ENCODE data around the gene CDH3.

The CDH3 gene

DNA sequence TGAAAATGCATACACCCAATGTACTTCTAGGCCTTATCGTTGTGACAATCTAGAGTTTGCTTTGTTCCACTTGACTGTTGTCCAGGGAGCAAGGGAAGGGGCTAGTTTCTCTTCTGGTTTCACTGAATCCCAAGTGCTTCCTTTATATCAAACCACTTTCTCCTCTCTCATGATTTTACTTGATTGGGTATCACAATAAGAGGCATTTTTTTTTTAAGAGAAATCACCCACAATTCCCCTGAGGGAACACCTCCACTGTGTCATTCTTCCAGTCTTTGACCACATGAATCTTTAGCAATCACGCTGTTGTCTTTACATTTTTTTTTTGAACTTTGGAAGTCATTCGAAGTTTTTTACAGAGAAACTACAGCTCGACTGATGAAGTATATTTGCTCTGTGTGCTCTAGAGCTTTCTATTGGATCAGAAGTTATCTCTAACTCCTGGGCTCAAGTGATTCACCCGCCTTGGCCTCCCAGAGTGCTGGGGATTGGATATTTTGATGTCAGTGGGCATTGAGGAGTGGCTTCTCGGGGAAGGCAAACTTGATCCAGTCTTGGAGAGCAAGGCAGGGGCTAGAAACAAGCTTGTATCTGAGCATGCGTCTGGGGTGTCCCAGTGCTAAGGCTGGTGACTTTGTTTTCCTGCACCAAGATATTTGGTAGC, 95.0 kb downstream of the CDH3 start:
- DNase-seq, result no peak

GRCh38 chr16:68740628-68741346, 95.7 kb downstream of the CDH3 start:
- no peak for DNase-seq

GRCh38 chr16:68743664-68744063, 98.6 kb downstream of the CDH3 start:
- no peak for DNase-seq

GRCh38 chr16:68744744-68745280, 99.7 kb downstream of the CDH3 start:
- DNase-seq, result no peak

- DNase-seq, result no peak
Measured at GRCh38 chr16:68746951-68747350, 101.8 kb downstream of the CDH3 start.

GRCh38 chr16:68749432-68749831, 104.3 kb downstream of the CDH3 start:
- no peak for DNase-seq

Measured in T1000 (cell line).